22Rv1 (cell line): Measurements from ENCODE around the gene BUB3.

Experiments
- ZFX ChIP-seq: fragments of 450-650 bp; IDR thresholded peaks from 2 replicates; pipeline ENCODE4 v1.6.1; 2017; ENCODE audit warnings: antibody characterized with exemption, borderline replicate concordance
- TF ChIP-seq, protein P1 (sequence below): fragments of 450-650 bp; IDR thresholded peaks from 2 replicates; pipeline ENCODE4 v1.5.1; 2017; ENCODE audit warnings: mild to moderate bottlenecking

- TF ChIP-seq, protein P1, sequence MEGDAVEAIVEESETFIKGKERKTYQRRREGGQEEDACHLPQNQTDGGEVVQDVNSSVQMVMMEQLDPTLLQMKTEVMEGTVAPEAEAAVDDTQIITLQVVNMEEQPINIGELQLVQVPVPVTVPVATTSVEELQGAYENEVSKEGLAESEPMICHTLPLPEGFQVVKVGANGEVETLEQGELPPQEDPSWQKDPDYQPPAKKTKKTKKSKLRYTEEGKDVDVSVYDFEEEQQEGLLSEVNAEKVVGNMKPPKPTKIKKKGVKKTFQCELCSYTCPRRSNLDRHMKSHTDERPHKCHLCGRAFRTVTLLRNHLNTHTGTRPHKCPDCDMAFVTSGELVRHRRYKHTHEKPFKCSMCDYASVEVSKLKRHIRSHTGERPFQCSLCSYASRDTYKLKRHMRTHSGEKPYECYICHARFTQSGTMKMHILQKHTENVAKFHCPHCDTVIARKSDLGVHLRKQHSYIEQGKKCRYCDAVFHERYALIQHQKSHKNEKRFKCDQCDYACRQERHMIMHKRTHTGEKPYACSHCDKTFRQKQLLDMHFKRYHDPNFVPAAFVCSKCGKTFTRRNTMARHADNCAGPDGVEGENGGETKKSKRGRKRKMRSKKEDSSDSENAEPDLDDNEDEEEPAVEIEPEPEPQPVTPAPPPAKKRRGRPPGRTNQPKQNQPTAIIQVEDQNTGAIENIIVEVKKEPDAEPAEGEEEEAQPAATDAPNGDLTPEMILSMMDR: no peak
- no peak for TF ChIP-seq ZFX
These were observed 11.5 kb upstream of the BUB3 start for GRCh38 chr10:123142701-123143161.
